Large intestine (tissue), 3 donors: ENCODE data around the gene TMEM258. TPM values are rescaled to one million over a fixed set of nuclear protein-coding genes. Genes with fewer than 3 reads are reported as not detected.
A peak's percentile ranks its signal among the peaks of the same experiment; 100 is the strongest.

ENCODE experiments used
- DNase-seq, 2 donors: peaks; one replicate each; pipeline versions ENCODE4 v3.0.0 to v3.0.0-alpha.2; 2013
- H3K27ac ChIP-seq: one replicate; pipeline ENCODE4 v1.5.1; 2013; ENCODE audit warnings: low read length
- H3K27me3 ChIP-seq: 2 replicates; pipeline ENCODE4 v1.6.1; 2013; ENCODE audit warnings: low read length; ENCODE audit not compliant: control insufficient read depth, insufficient read depth
- H3K36me3 ChIP-seq: 2 replicates; pipeline ENCODE4 v1.6.1; 2013; ENCODE audit warnings: low read length; ENCODE audit not compliant: control insufficient read depth, insufficient read depth
- H3K4me1 ChIP-seq: one replicate; pipeline ENCODE4 v1.6.1; 2013; ENCODE audit warnings: low read length; ENCODE audit not compliant: control insufficient read depth, insufficient read depth
- H3K4me3 ChIP-seq: one replicate; pipeline ENCODE4 v1.5.1; 2013; ENCODE audit warnings: low read length
- H3K9me3 ChIP-seq: one replicate; pipeline ENCODE4 v1.6.1; 2013; ENCODE audit warnings: mild to moderate bottlenecking, low read depth, low read length, moderate library complexity; ENCODE audit not compliant: control insufficient read depth
- WGBS: methylation state at CpG from one replicate; pipeline ENCODE4 v1.1.5; 2013; ENCODE audit warnings: low lambda C conversion rate; ENCODE audit not compliant: insufficient coverage; 5-methylcytosine and 5-hydroxymethylcytosine counted together
- polyA plus RNA-seq: library from polyadenylated mRNA; unstranded; fragments of 120-200 nt; gene quantifications from one replicate; pipeline ENCODE4 v1.2.1, GENCODE V29; 2013

TMEM258 gene
- polyA plus RNA-seq, 1 donor = 189 TPM

DNA sequence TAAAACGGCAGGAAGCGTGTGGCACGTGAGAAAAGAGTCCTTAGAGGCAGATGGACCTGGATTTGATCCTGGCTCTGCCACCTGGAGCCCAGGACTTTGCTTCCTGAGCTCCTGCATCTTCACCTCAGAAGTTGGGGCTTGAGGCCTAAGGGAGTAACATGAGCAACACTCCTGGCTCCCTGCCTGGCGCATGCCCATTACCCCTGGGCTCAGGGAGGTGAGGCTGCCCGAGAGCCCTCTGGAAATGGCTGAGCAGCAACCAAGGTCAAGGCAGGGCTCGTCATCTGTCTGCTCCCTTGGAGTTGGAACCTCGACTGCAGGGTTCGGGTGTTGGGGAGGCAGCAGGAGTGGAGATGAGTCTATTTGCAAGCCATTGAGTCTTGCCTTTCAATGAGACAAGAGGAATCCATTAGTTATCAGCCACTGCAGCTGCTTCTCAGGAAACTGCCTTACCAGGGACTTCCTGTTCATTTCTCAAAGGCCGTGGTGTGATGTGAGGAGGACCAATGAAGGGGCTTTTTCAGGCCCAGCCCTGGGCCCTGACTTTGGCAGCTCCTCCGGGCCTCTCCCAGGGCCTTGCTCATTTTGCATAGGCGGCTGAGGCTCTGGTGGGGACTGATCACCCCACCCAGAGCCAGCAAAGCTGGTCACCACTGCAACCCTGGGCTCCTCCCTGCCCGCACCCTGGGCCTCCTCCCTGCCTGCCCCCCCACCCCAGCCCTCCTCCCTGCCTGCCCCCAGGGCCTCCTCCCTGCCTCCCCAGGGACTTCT, 42.1 kb upstream of the TMEM258 start:
- H3K27ac ChIP-seq = peak overlapping the region; percentile 4
- no peaks in the 10 kb centered on the region for H3K4me1 ChIP-seq
- peak in 1 of 2 donors; percentile 22 for DNase-seq
- H3K36me3 ChIP-seq = no peaks in the 10 kb centered on the region
- H3K4me3 ChIP-seq = no peak overlapping the region
- no peaks in the 10 kb centered on the region for H3K9me3 ChIP-seq
- 70% methylated on average over 2 of the region's 12 CpGs for WGBS
- H3K27me3 ChIP-seq = peaks cover 22% of the 10 kb centered on the region

DNA sequence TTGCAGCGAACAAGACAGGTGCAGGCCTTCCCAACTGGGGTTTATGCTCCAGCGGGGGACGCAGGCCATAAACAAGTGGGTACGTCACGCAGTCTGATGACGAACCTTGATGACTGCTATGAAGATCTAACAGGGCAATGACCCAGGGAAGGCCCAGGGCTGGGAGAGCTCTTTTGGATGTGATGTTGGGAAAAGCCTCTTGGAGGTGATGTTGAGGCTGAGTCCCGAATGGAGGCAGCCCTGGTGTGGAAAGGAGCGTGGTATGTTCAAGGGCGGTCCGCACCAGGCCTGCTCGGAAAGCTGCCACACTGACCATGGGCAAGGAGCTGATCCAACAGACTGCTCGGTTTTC, 41.5 kb upstream of the TMEM258 start:
- 100% methylated on average over 1 of the region's 12 CpGs for WGBS
- DNase-seq = no peak

DNA sequence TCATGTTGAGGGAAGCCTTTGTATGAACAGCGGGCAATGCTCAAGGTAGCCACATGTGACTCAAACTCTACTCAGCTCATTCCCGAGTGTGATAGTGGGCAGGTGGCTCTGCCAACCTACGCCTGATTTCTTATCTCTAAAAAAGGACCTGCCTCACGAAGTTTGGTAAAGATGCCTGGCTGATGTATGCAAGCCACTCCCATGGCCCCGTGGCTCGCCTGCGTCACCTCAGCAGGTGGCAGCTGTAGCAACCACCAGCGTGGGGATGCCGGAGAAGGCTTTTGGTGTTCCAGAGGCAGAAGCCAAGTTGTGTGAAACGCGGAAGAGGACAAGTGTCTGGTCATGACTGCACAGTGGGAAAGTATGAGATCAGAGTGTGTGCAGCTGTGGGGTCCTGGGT, 41.1 kb upstream of the TMEM258 start:
- no peak overlapping the region for H3K27ac ChIP-seq
- H3K4me1 ChIP-seq = peaks cover 9% of the 10 kb centered on the region
- peaks cover 32% of the 10 kb centered on the region for H3K27me3 ChIP-seq
- no peak for DNase-seq
- 100% methylated on average over 1 of the region's 11 CpGs for WGBS
- no peaks in the 10 kb centered on the region for H3K36me3 ChIP-seq
- peaks cover 2% of the 10 kb centered on the region for H3K9me3 ChIP-seq
- no peak overlapping the region for H3K4me3 ChIP-seq

More for the DNA sequence above, 41.5 kb upstream of the TMEM258 start:
- no peaks in the 10 kb centered on the region for H3K36me3 ChIP-seq
- H3K4me1 ChIP-seq = peaks cover 4% of the 10 kb centered on the region
- H3K4me3 ChIP-seq = no peak overlapping the region
- H3K27me3 ChIP-seq = peaks cover 28% of the 10 kb centered on the region
- H3K27ac ChIP-seq = no peak overlapping the region
- no peaks in the 10 kb centered on the region for H3K9me3 ChIP-seq

DNA sequence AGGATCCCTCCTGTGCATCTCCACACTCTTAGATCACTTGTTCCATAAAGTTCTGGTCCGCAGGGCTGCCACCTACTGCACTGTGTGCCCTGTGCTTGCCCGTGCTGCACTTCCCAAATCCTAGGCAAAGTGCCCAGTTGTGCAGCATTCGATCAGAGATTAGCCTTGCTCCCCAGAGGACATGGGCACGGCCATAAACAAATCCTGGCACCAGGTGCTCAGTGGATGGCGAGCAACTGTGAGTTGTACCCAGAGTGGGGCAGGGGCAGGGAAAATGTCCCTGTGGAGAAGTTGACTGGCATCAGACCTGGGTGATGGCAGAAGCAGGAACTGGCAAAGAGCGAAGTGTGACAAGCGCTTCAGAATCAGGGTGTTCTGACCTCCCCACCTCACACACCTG, 40.4 kb upstream of the TMEM258 start:
- no peaks in the 10 kb centered on the region for H3K36me3 ChIP-seq
- DNase-seq = no peak
- WGBS = no CpG with 5 or more reads among the region's 7 CpGs
- no peak overlapping the region for H3K27ac ChIP-seq
- H3K4me3 ChIP-seq = no peak overlapping the region
- H3K9me3 ChIP-seq = peaks cover 2% of the 10 kb centered on the region
- peaks cover 40% of the 10 kb centered on the region for H3K27me3 ChIP-seq
- peaks cover 11% of the 10 kb centered on the region for H3K4me1 ChIP-seq

DNA sequence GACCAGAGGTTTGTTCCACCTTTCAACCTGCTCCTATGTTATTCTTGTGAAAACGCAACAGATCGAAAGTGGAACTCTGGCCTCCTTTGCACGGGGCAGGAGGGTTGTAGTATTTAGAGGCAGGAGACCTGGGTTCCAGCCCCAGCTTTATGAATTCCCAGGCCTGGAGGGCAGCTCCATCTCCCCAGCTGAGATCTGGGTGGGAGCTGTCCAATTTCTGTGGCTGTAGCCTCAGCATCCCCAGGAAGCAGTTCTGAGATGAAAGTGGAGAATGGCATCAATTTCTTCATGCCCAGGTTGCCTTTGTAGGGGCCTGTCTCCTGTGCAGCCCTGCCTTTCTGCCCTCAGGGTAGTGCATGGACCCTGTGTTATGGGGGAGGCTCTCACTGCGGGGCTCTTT, 39.8 kb upstream of the TMEM258 start:
- Histone ChIP-seq H3K4me1 (peaks cover 11% of the 10 kb centered on the region), H3K27ac (no peak overlapping the region), H3K27me3 (peaks cover 45% of the 10 kb centered on the region), H3K4me3 (no peak overlapping the region), H3K9me3 (peaks cover 2% of the 10 kb centered on the region), H3K36me3 (no peaks in the 10 kb centered on the region)
- no peak for DNase-seq
- WGBS = no CpG with 5 or more reads among the region's 4 CpGs

DNA sequence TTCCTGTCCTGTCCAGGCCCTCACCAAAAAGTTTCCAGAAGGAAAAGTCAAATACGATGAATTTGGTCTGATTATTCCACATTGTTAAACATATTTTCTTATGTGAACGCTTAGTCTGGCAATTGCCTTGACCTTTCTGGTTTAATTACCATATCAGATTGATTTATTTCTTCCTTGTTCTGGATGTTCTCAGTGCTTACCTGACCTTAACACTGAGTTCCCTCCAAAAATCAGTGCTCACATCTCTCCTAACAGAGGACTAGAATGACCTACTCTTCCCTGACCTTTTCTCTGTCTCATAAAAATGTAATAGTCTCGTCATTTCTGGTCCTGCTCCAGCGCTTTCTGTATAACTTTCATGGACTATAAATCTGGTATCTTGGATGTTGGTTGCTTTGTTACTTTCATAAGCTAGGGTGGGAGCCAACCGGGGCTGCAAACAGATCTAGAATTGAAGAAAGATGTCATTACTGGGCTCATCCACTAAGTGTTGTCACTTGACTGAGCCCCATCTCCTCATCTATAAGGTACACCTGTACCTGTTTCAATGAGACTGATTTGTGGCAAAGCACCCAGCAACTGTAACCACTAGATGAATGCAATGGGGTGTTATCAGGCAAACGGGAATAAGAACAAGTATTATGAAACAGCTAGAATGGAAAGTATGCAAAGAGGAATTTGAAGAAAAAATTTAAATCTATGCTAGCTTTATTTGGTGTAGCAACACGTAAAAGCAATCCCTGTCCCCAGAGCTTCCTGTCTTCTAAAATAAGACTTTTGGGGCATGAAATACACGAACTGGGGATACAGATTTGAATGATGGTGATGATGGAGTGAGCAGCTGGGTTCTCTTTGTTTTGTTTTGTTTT, 38.1 kb upstream of the TMEM258 start:
- Histone ChIP-seq H3K27me3 (peaks cover 60% of the 10 kb centered on the region), H3K9me3 (peaks cover 2% of the 10 kb centered on the region), H3K36me3 (no peaks in the 10 kb centered on the region), H3K4me3 (no peak overlapping the region), H3K27ac (no peak overlapping the region), H3K4me1 (peaks cover 11% of the 10 kb centered on the region)
- WGBS = 66% methylated on average over 3 of the region's 8 CpGs
- no peak for DNase-seq

DNA sequence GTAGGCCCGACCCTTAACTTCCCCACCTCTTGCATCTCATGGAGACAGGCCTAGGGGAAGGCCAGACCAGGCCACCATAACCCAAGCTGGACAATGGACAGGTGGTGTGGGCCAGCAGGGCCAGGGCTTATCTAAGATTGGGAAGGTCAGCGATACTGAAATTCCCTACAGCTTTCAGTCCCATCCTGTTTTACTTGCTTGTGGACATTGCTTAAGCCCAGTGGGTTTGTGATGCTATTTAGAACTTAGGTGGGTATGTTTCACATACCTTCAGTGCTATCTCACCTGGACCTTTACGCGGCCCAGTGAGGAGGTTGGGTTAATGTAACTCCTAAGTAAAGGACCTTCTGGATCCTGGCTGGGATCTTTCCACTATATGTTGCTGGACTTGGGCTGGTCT, 37.4 kb upstream of the TMEM258 start:
- WGBS = no CpG with 5 or more reads among the region's 4 CpGs
- peaks cover 11% of the 10 kb centered on the region for H3K4me1 ChIP-seq

DNA sequence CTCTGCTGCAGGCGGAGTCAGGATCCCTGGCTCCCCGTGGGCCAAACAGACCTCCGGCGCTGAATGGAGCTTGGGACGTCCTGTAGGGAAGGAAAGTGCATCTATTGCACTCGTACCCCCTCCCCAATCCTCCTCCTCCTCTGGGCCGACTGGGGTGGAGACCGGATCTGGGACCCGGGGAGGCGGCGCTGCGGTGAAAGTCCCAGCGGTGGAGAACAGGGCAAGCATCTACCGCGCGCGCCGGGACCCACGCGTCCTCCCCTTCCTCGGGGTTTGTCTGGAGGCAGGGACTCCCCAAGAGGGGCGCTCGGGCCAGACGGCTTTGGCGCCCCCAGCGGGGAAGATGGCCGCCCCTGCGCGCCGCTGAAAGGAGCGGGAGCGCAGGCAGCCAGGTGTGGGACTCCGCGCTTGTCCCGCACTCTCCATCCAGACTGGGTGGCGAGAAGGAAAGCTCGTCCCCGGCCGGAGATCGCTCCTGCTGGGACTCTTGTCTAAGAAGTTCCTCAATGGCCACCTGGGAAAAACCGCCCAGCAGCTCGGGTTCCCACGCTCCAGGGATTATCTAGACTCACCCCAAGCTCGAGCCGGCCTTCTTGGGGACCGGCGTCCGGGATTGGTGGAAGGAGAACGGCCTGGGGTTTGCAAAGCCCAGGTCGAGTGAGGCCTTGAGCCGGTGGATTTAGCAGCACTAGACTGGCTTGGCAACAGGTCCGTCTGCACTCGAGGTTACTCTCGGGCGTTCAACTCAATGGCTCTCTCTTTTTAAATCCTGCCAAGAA, 36.4 kb upstream of the TMEM258 start:
- Histone ChIP-seq H3K4me3 (peak overlapping the region; percentile 47), H3K4me1 (peaks cover 11% of the 10 kb centered on the region), H3K36me3 (no peaks in the 10 kb centered on the region), H3K27me3 (peaks cover 60% of the 10 kb centered on the region), H3K9me3 (peaks cover 2% of the 10 kb centered on the region), H3K27ac (peak overlapping the region; percentile 66)
- peak in 1 of 2 donors; percentile 42 for DNase-seq
- WGBS = no CpG with 5 or more reads among the region's 55 CpGs

More for the DNA sequence above, 37.4 kb upstream of the TMEM258 start:
- Histone ChIP-seq H3K4me3 (peak overlapping the region; percentile 47), H3K9me3 (peaks cover 2% of the 10 kb centered on the region), H3K36me3 (no peaks in the 10 kb centered on the region), H3K27me3 (peaks cover 60% of the 10 kb centered on the region), H3K27ac (no peak overlapping the region)
- no peak for DNase-seq

DNA sequence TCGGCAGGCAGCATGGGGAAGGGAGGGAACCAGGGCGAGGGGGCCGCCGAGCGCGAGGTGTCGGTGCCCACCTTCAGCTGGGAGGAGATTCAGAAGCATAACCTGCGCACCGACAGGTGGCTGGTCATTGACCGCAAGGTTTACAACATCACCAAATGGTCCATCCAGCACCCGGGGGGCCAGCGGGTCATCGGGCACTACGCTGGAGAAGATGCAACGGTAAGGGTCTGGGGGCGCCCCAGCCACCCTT, 35.9 kb upstream of the TMEM258 start:
- H3K4me1 ChIP-seq = peaks cover 11% of the 10 kb centered on the region
- H3K27me3 ChIP-seq = peaks cover 60% of the 10 kb centered on the region
- H3K9me3 ChIP-seq = peaks cover 2% of the 10 kb centered on the region
- DNase-seq = no peak
- peak overlapping the region; percentile 47 for H3K4me3 ChIP-seq
- peak overlapping the region; percentile 66 for H3K27ac ChIP-seq
- no CpG with 5 or more reads among the region's 16 CpGs for WGBS
- H3K36me3 ChIP-seq = no peaks in the 10 kb centered on the region
